Subcutaneous abdominal adipose tissue (tissue), 5 donors: Measurements from ENCODE around the gene CACNA1S.

Experiments used
- H3K27ac ChIP-seq: one replicate; pipeline ENCODE4 v1.7.0; 2013; ENCODE audit warnings: low read depth, mild to moderate bottlenecking, inconsistent platforms, low read length, moderate library complexity
- H3K27me3 ChIP-seq, 5 donors: one replicate each; pipeline ENCODE4 v1.7.0; 2013; ENCODE audit warnings: low read length in 5 of 5, inconsistent platforms in 1 of 5; ENCODE audit not compliant: control insufficient read depth in 5 of 5, insufficient read depth in 4 of 5
- H3K36me3 ChIP-seq, 5 donors: one replicate each; pipeline ENCODE4 v1.7.0; 2013; ENCODE audit warnings: low read length in 5 of 5; ENCODE audit not compliant: control insufficient read depth in 5 of 5, insufficient read depth in 5 of 5
- H3K4me1 ChIP-seq, 5 donors: one replicate each; pipeline ENCODE4 v1.7.0; 2013; ENCODE audit warnings: low read length in 5 of 5, mild to moderate bottlenecking in 3 of 5, moderate library complexity in 1 of 5; ENCODE audit not compliant: control insufficient read depth in 5 of 5, insufficient read depth in 5 of 5
- H3K4me3 ChIP-seq, 5 donors: one replicate each; pipeline ENCODE4 v1.7.0; 2013; ENCODE audit warnings: low read length in 5 of 5, low read depth in 1 of 5
- H3K9ac ChIP-seq, 5 donors: one replicate each; pipeline ENCODE4 v1.7.0; 2013; ENCODE audit warnings: low read length in 5 of 5, mild to moderate bottlenecking in 4 of 5, moderate library complexity in 3 of 5
- H3K9me3 ChIP-seq, 5 donors: one replicate each; pipeline ENCODE4 v1.7.0; 2013; ENCODE audit warnings: low read length in 5 of 5; ENCODE audit not compliant: control insufficient read depth in 5 of 5
- donor health status: healthy.
- donor health status: healthy.
- donor health status: healthy.
- donor health status: healthy.
- donor health status: healthy.

Gene CACNA1S

DNA sequence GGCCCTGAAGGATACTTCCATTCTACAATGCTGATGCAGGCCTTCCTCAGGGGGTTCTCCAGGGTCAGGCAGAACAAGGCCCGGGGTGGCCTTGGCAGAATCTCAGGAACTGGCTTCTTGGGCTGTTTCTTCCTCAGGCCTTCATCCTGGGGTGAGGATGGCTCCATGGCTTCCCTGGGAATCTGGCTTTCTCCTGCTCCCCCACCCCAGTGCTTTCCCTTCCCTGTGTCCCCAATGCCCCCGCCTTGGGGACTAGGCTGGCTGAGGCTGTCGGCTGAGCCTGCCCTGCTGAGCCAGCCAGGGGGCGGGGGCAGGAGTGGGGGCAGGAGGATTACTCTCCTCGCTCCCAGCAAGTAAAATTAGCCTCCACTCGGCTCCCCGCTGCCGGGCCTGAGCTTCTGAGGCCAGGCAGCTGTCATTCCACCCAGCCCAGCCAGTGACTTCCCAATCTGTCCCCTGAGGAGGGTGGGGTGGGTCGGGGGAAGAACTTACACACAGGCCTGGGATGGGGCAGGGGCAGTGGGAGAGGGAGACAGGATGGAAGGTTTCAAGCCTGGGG lies at the start of gene CACNA1S:
TSS of gene CACNA1S (minus strand) at position 254 of the 559 bp plus-strand sequence. CDS start at position 167, 87 bp downstream.
- Histone ChIP-seq H3K36me3 (no peaks in the 10 kb centered on the region), H3K4me3 (no peak within 1 kb of the TSS), H3K9ac (no peak within 1 kb of the TSS), H3K9me3 (no peaks in the 10 kb centered on the region), H3K27ac (no peak within 1 kb of the TSS), H3K27me3 (peaks cover 0 to 34% (median 16%) of the 10 kb centered on the region in 5 donors), H3K4me1 (peaks cover 0 to 11% (median 10%) of the 10 kb centered on the region in 5 donors)

DNA sequence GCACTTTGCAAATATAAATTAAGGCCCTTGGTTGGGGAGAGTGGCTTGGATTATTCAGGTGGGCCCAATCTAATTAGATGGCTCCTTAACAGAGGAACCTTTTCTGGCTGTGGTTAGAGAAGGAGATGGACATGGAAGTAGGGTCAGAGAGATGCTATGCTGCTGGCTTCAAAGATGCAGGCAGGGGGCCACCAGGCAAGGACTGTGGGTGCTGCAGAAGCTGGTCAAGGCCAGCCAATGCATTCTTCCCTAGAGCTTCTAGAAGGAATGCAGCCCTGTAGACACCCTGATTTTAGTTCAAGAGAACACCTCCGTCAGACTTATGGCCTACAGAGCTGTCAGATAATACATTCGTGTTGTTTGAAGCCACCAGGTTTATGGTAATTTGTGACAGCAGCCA lies 45.7 kb upstream of the CACNA1S start:
- H3K27ac ChIP-seq = no peak overlapping the region
- H3K9me3 ChIP-seq = no peaks in the 10 kb centered on the region
- no peak overlapping the region for H3K4me3 ChIP-seq
- H3K36me3 ChIP-seq = no peaks in the 10 kb centered on the region
- peaks cover 0 to 17% (median 15%) of the 10 kb centered on the region in 5 donors for H3K4me1 ChIP-seq
- peaks cover 0 to 3% (median 0%) of the 10 kb centered on the region in 5 donors for H3K27me3 ChIP-seq
- H3K9ac ChIP-seq = no peak overlapping the region

DNA sequence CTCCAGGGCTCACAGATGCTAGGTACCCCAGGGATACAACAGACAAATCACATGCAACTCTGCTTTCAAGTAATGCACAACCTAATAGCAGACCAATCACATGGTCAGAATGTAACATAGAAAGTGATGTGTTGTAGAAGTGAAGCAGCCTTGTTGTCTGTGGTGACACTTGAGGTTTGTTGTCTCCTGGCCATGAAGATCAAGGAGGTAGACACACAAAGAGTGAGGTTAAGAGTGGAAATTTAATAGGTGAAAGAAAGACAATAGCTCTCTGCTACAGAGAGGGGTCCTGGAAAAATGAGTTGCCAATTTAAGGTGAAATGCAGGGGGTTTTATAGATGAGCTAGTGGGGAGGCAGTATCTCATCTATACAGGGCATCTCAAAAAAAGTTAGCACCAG lies 44.6 kb upstream of the CACNA1S start:
- Histone ChIP-seq H3K27me3 (peaks cover 0 to 3% (median 0%) of the 10 kb centered on the region in 5 donors), H3K9ac (no peak overlapping the region), H3K27ac (no peak overlapping the region), H3K36me3 (peaks cover 0 to 3% (median 0%) of the 10 kb centered on the region in 5 donors), H3K4me3 (no peak overlapping the region), H3K4me1 (peaks cover 0 to 18% (median 16%) of the 10 kb centered on the region in 5 donors), H3K9me3 (no peaks in the 10 kb centered on the region)

DNA sequence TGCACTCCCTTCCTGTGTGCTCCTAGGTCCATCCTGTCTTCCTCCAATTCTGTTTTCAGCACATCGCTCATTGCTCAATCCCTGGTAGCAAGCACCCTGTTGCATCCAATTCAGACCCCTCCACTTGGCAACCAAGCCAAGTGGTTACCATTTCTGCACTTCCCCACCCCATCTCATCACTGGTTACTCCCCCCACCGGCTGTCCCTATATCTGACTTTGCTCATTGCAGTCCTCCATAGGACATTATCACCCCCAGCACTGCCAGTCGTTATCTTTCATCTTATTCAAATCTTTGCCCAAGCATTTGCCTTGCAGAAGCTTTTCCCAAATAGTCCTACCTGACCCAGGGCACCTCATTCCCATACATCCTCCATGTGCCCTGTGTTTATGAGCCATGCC lies 44.1 kb upstream of the CACNA1S start:
- no peaks in the 10 kb centered on the region for H3K9me3 ChIP-seq

DNA sequence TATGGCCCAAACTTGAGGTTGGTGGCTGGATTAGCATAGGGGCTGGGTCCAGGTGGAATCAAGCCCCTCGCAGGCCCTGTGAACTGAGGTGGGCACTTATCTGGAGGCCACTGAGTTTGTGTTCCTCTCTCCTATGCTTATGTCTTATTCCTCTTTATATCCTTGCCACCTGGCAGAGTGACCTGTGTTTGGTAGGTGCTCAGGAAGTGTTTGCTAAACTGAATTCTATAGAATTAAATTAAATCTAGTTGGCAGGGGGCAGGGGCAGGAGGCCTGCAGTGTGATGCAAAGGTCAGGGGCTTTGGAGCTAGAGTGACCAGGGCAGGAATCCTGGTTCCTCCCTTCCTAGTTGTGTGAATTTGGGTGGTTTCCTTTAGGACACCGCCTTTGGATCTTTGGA lies 43.1 kb upstream of the CACNA1S start:
- Histone ChIP-seq H3K9ac (no peak overlapping the region), H3K27ac (no peak overlapping the region), H3K4me3 (no peak overlapping the region), H3K4me1 (peaks cover 0 to 18% (median 16%) of the 10 kb centered on the region in 5 donors), H3K36me3 (peaks cover 7 to 17% (median 10%) of the 10 kb centered on the region in 5 donors), H3K27me3 (peaks cover 0 to 3% (median 0%) of the 10 kb centered on the region in 5 donors), H3K9me3 (no peaks in the 10 kb centered on the region)

More for the DNA sequence above, 44.1 kb upstream of the CACNA1S start:
- Histone ChIP-seq H3K4me3 (no peak overlapping the region), H3K27me3 (peaks cover 0 to 3% (median 0%) of the 10 kb centered on the region in 5 donors), H3K4me1 (peaks cover 0 to 18% (median 16%) of the 10 kb centered on the region in 5 donors), H3K27ac (no peak overlapping the region), H3K36me3 (peaks cover 2 to 7% (median 3%) of the 10 kb centered on the region in 5 donors), H3K9ac (no peak overlapping the region)

DNA sequence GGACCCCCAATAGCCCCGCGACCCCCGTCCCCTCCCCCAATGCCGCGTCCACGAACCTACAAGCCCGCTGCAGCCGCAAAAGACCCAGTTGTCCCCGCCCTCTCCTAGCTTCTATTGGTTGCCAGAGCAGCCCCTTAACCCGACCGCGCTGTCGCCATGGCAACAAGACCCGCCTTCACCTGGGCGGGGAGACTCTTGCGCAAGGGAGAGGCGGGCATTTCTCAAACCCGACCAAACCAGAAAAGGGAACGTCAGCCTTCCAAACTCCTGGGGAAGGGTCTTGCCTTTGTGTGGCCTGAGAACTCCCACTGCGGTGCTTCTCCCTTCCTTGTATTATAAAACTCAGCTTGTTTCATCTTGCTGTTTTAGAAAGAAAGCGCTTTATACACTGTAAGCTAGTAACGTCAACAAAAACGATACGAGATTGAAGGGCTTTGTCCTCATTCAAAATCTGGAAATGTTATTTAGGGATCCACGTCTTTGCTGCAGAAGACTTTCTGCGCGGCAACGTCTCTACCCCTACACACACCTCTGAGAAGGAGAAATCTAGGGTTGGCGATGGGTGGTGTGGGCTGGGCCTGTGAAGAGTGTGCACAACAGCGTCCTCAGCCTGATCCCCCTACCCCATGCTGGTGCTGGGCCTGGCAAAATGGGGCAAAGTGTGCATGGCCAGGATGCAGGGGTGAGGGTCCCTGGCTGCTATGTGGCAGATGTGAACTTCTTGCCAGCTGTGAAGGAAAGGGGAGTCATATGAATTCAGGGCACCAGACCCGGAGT lies 42.4 kb upstream of the CACNA1S start, which contains the start of gene TMEM9:
TSS of gene TMEM9 (minus strand) at position 86 of the 777 bp plus-strand sequence. CDS start 551 bp downstream, outside the sequence.
- Histone ChIP-seq H3K27me3 (peaks cover 0 to 3% (median 0%) of the 10 kb centered on the region in 5 donors), H3K9me3 (no peaks in the 10 kb centered on the region), H3K36me3 (peaks cover 10 to 25% (median 14%) of the 10 kb centered on the region in 5 donors), H3K4me1 (peaks cover 0 to 18% (median 16%) of the 10 kb centered on the region in 5 donors), H3K27ac (no peak within 1 kb of the TSS), H3K9ac (peak within 1 kb of the TSS; percentile 66 to 80 (median 69)), H3K4me3 (peak within 1 kb of the TSS; percentile 75 to 91 (median 81))

DNA sequence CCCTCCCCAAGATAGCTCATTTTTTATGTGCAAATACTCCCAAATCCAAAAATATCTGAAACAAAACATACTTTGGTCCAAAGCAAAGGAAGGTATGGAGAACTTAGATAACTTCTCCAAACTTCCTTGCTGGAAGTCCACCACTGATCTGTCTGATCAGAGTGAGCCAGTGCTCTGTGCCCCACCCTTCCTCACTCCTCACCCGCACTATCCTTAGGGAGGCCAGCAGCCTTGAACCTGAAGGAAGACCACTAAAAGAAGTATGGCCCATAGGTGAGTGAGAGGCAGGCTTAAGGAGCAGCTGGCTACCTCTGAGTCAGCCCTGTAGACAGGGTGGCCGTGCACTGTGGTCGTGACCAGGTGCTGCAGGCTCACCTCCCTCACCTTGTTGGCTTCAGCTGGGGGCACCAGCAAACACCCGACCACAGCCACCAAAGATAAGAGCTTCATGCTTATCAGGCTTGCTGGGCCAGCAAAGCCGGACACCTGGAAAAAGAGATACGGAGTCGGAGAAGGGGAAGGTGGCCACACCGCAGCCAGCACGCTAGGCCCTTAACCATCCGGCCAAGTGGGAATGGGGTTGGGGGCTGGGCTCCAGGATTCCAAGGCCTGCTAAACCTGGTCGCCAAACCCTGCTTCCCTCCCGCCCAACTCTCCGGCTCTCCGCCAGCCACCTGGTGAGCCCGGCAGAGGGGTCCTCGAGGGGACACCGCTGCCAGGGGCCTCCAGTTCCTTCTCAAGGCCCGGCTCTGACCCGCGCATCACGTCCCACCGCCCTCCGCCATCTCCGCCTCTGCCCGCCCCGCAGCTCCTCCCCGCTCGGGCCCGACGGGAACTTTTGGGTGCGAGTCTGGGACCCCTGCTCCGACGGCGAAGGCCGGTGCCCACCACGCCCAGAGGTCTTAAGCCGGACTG lies 41.5 kb upstream of the CACNA1S start:
- Histone ChIP-seq H3K9me3 (no peaks in the 10 kb centered on the region), H3K27me3 (peaks cover 0 to under 1% (median 0%) of the 10 kb centered on the region in 5 donors), H3K36me3 (peaks cover 11 to 26% (median 19%) of the 10 kb centered on the region in 5 donors), H3K4me1 (peaks cover 1 to 18% (median 16%) of the 10 kb centered on the region in 5 donors), H3K27ac (no peak overlapping the region), H3K4me3 (peak overlapping the region; percentile 74 to 91 (median 80)), H3K9ac (peak overlapping the region in 4 of 5 donors; percentile 62 to 75 (median 68))

DNA sequence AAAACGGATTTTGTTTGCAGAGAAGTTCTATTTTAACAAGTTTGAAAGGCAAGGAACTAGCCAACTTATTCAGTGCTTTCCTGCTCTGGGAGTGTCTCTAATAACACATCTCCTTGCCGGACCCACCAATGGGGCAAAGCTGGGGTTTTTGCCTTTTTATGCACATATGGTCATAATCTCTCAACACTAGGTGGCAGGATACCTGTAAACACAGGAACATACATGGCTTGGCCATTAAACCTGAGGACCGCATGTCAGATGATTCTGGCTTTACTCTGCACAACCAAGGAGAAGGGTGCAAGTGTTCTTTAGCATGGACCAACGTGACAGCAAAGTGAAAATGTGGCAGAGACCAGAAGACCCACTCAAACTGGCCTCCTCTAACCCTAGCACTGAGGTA lies 37.2 kb upstream of the CACNA1S start:
- H3K27me3 ChIP-seq = no peaks in the 10 kb centered on the region
- peaks cover 1 to 12% (median 10%) of the 10 kb centered on the region in 5 donors for H3K4me1 ChIP-seq
- peaks cover 11 to 66% (median 53%) of the 10 kb centered on the region in 5 donors for H3K36me3 ChIP-seq
- no peak overlapping the region for H3K4me3 ChIP-seq
- no peaks in the 10 kb centered on the region for H3K9me3 ChIP-seq
- no peak overlapping the region for H3K27ac ChIP-seq
- H3K9ac ChIP-seq = no peak overlapping the region

DNA sequence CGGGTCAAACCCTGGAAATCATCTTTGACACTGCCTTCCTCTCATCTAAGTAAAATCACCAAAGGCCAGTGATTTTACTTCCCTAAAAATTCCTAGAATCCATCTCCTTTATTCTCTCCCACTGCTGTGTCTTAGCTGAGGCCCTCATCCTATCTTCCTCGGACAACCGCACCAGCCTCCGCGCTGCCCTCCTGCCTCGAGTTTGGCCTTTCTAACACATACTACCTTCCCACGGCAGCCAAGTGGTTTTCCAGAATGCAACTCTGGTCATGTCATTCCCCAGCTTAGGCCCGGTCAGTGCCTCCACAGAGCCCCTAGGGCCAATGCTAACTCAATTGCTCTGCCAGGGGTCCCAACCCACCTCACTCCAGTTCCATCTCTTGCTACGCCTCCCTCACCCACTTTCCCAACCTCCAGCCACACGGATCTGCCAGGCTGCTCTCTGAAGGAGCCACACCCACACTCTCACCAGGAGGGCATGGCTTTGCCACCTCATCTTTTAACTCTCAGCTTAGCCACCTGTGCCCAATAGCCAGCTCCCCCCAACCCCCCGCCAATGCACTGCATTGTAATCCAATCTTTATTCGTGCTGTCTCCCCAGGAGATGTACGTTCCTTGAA lies 35.3 kb upstream of the CACNA1S start:
- H3K4me1 ChIP-seq = peaks cover 1 to 15% (median 13%) of the 10 kb centered on the region in 5 donors
- peaks cover 11 to 85% (median 63%) of the 10 kb centered on the region in 5 donors for H3K36me3 ChIP-seq
- no peak overlapping the region for H3K9ac ChIP-seq
- no peak overlapping the region for H3K27ac ChIP-seq
- H3K4me3 ChIP-seq = no peak overlapping the region
- H3K27me3 ChIP-seq = no peaks in the 10 kb centered on the region
- no peaks in the 10 kb centered on the region for H3K9me3 ChIP-seq
